Epithelial cell of proximal tubule (primary cell): Measurements from ENCODE around the gene TRAF3. TPM values are rescaled to one million over a fixed set of nuclear protein-coding genes. Genes with fewer than 3 reads are reported as not detected.

Source experiments
- DNase-seq: peaks from one replicate; pipeline ENCODE4 v3.0.0-alpha.2; 2011; ENCODE audit warnings: low read depth
- H3K4me3 ChIP-seq: 2 replicates; pipeline ENCODE4 v1.5.1; 2011; ENCODE audit warnings: low read depth, mild to moderate bottlenecking, low read length
- CTCF ChIP-seq: conservative IDR thresholded peaks from 2 replicates; pipeline ENCODE4 v1.5.1; 2012; ENCODE audit warnings: low read depth, mild to moderate bottlenecking, low read length
- total RNA-seq: library from RNA; depleted of rRNA; stranded (reverse); fragments of >200 nt; gene quantifications from 2 replicates; pipeline ENCODE4 v1.2.3, GENCODE V29; 2015

TRAF3 gene
- total RNA-seq, 1 donor from 2014 or later: 21.9 TPM

GRCh38 chr14:102731871-102732800, 45.1 kb upstream of the TRAF3 start:
- no peak for DNase-seq
- no peak for TF ChIP-seq CTCF
- H3K4me3 ChIP-seq: no peak overlapping the region

GRCh38 chr14:102732924-102733323, 44.3 kb upstream of the TRAF3 start:
- DNase-seq: no peak

GRCh38 chr14:102733326-102733725, 43.9 kb upstream of the TRAF3 start:
- no peak for TF ChIP-seq CTCF
- no peak for DNase-seq
- no peak overlapping the region for H3K4me3 ChIP-seq

More at GRCh38 chr14:102732924-102733323, 44.3 kb upstream of the TRAF3 start:
- H3K4me3 ChIP-seq: no peak overlapping the region
- no peak for TF ChIP-seq CTCF

GRCh38 chr14:102734436-102734835, 42.8 kb upstream of the TRAF3 start:
- DNase-seq: no peak
- H3K4me3 ChIP-seq: no peak overlapping the region
- TF ChIP-seq CTCF: no peak

- DNase-seq: no peak
- TF ChIP-seq CTCF: no peak
Measured at GRCh38 chr14:102736956-102737355, 40.3 kb upstream of the TRAF3 start.

GRCh38 chr14:102737402-102738372, 39.6 kb upstream of the TRAF3 start:
- no peak overlapping the region for H3K4me3 ChIP-seq
- DNase-seq: no peak
- no peak for TF ChIP-seq CTCF

More at GRCh38 chr14:102736956-102737355, 40.3 kb upstream of the TRAF3 start:
- no peak overlapping the region for H3K4me3 ChIP-seq
